IMR-90 (cell line): ENCODE results near the gene PPARGC1A. TPM values are rescaled to one million over a fixed set of nuclear protein-coding genes. Genes with fewer than 3 reads are reported as not detected.

ENCODE experiments used
- ATAC-seq: fragments of 200-7000 bp; cut with Tn5 transposase; 2 replicates; pipeline ENCODE4 v1.9.1; 2020; ENCODE audit warnings: low read depth, mild to moderate bottlenecking, moderate library complexity
- BruUV-seq: library from RNA; stranded (reverse); fragments of 400-500 nt; replicated peaks from 2 replicates; lab custom pipeline; 2021; lab: Mats Ljungman, UMichigan
- CTCF ChIA-PET: fragments of 300-600 bp; formaldehyde crosslinking; extraction: SDS; loops from one replicate; lab custom pipeline; 2021; ENCODE audit warnings: antibody characterized with exemption; lab: Yijun Ruan, JAX
- POLR2A ChIA-PET: fragments of 300-600 bp; sonication (Branson Sonifier 250); formaldehyde crosslinking; loops from one replicate; lab custom pipeline; 2022; ENCODE audit warnings: antibody characterized with exemption; ENCODE audit not compliant: unreplicated experiment; lab: Charles Lee
- DNase-seq: peaks from one replicate; pipeline ENCODE4 v3.0.0; 2013
- H2AFZ ChIP-seq: replicated peaks from 2 replicates; pipeline ENCODE3; 2013; ENCODE audit warnings: low read length, mild to moderate bottlenecking; ENCODE audit not compliant: poor library complexity
- H2AK5ac ChIP-seq: 2 replicates; pipeline ENCODE4 v1.6.1; 2013; ENCODE audit warnings: low read depth, low read length, inconsistent platforms
- H2AK9ac ChIP-seq: replicated peaks from 2 replicates; pipeline ENCODE3; 2013; ENCODE audit warnings: mild to moderate bottlenecking, low read depth, low read length, moderate library complexity; ENCODE audit not compliant: poor library complexity
- H2BK120ac ChIP-seq: 2 replicates; pipeline ENCODE4 v1.6.1; 2013; ENCODE audit warnings: low read depth, low read length, inconsistent platforms
- H2BK15ac ChIP-seq: 3 replicates; pipeline ENCODE4 v1.6.1; 2013; ENCODE audit warnings: low read depth, low read length, inconsistent platforms
- H2BK20ac ChIP-seq: 2 replicates; pipeline ENCODE4 v1.6.1; 2013; ENCODE audit warnings: low read depth, mild to moderate bottlenecking, inconsistent platforms, low read length, moderate library complexity
- H2BK5ac ChIP-seq: 2 replicates; pipeline ENCODE4 v1.6.1; 2013; ENCODE audit warnings: mild to moderate bottlenecking, low read depth, low read length, inconsistent platforms; ENCODE audit not compliant: poor library complexity, severe bottlenecking
- H3K14ac ChIP-seq: replicated peaks from 2 replicates; pipeline ENCODE4 v1.6.1; 2013; ENCODE audit warnings: low read depth, low read length, inconsistent platforms
- H3K18ac ChIP-seq: 2 replicates; pipeline ENCODE4 v1.6.1; 2013; ENCODE audit warnings: low read depth, low read length, control low read depth
- H3K23ac ChIP-seq: 2 replicates; pipeline ENCODE4 v1.6.1; 2013; ENCODE audit warnings: low read depth, low read length, inconsistent platforms
- H3K27ac ChIP-seq: 2 replicates; pipeline ENCODE4 v1.5.1; 2013; ENCODE audit warnings: mild to moderate bottlenecking, control low read depth, low read length; ENCODE audit not compliant: insufficient read depth
- H3K27me3 ChIP-seq: 2 replicates; pipeline ENCODE4 v1.6.1; 2013; ENCODE audit warnings: low read length; ENCODE audit not compliant: control insufficient read depth, insufficient read depth
- H3K36me3 ChIP-seq: 2 replicates; pipeline ENCODE4 v1.6.1; 2013; ENCODE audit warnings: low read length, mixed read lengths; ENCODE audit not compliant: control insufficient read depth, insufficient read depth
- H3K4ac ChIP-seq: 2 replicates; pipeline ENCODE4 v1.6.1; 2013; ENCODE audit warnings: low read depth, low read length, inconsistent platforms
- H3K4me1 ChIP-seq: 2 replicates; pipeline ENCODE4 v1.6.1; 2013; ENCODE audit warnings: low read length, mixed read lengths; ENCODE audit not compliant: control insufficient read depth, insufficient read depth
- H3K4me2 ChIP-seq: 2 replicates; pipeline ENCODE4 v1.6.1; 2013; ENCODE audit warnings: low read depth, mild to moderate bottlenecking, control low read depth, low read length, moderate library complexity
- H3K4me3 ChIP-seq: 2 replicates; pipeline ENCODE4 v1.5.1; 2013; ENCODE audit warnings: low read depth, mild to moderate bottlenecking, control low read depth, low read length, moderate library complexity; ENCODE audit not compliant: insufficient read depth
- H3K56ac ChIP-seq: 2 replicates; pipeline ENCODE4 v1.6.1; 2013; ENCODE audit warnings: low read length, inconsistent platforms; ENCODE audit not compliant: insufficient read depth; ENCODE audit errors: extremely low read depth
- H3K79me1 ChIP-seq, 2 experiments: 2 replicates each; pipeline ENCODE4 v1.6.1; 2013; ENCODE audit warnings: low read length in 2 of 2, inconsistent platforms in 1 of 2, low read depth in 1 of 2
- H3K9ac ChIP-seq: 2 replicates; pipeline ENCODE4 v1.6.1; 2013; ENCODE audit warnings: low read depth, low read length, control low read depth
- H3K9me1 ChIP-seq: 2 replicates; pipeline ENCODE4 v1.6.1; 2013; ENCODE audit warnings: low read length, inconsistent platforms; ENCODE audit not compliant: insufficient read depth
- H3K9me3 ChIP-seq: 2 replicates; pipeline ENCODE4 v1.6.1; 2013; ENCODE audit warnings: low read length; ENCODE audit not compliant: control insufficient read depth, insufficient read depth
- H4K20me1 ChIP-seq: 2 replicates; pipeline ENCODE4 v1.6.1; 2013; ENCODE audit warnings: low read length, inconsistent platforms; ENCODE audit not compliant: insufficient read depth
- H4K5ac ChIP-seq: 2 replicates; pipeline ENCODE4 v1.6.1; 2013; ENCODE audit warnings: mild to moderate bottlenecking, low read depth, low read length, control low read depth
- H4K8ac ChIP-seq, 2 experiments: 2 replicates each; pipeline ENCODE4 v1.6.1; 2013; ENCODE audit warnings: low read depth in 2 of 2, low read length in 2 of 2, control low read depth in 1 of 2, inconsistent platforms in 1 of 2
- H4K91ac ChIP-seq: 2 replicates; pipeline ENCODE4 v1.6.1; 2013; ENCODE audit warnings: low read depth, low read length, inconsistent platforms; ENCODE audit not compliant: insufficient read depth
- BHLHE40 ChIP-seq: fragments of 150-350 bp; IDR thresholded peaks from 2 replicates; pipeline ENCODE4 v1.6.1; 2016; ENCODE audit warnings: mild to moderate bottlenecking, low read depth, low read length
- CEBPB ChIP-seq: IDR thresholded peaks from 2 replicates; pipeline ENCODE4 v1.6.1; 2012; ENCODE audit warnings: low read depth, low read length, improper control_type of control experiment
- CHD1 ChIP-seq: IDR thresholded peaks from 2 replicates; pipeline ENCODE4 v1.6.1; 2012; ENCODE audit warnings: low read depth, low read length, improper control_type of control experiment
- ELK1 ChIP-seq: fragments of 150-350 bp; IDR thresholded peaks from 2 replicates; pipeline ENCODE4 v1.6.1; 2016; ENCODE audit warnings: low read depth, mild to moderate bottlenecking, low read length, moderate library complexity, borderline replicate concordance
- FOS ChIP-seq: fragments of 150-350 bp; IDR thresholded peaks from 2 replicates; pipeline ENCODE4 v1.6.1; 2016; ENCODE audit warnings: low read depth, low read length
- MAFK ChIP-seq: IDR thresholded peaks from 2 replicates; pipeline ENCODE4 v1.6.1; 2012; ENCODE audit warnings: low read depth, low read length, improper control_type of control experiment
- MAZ ChIP-seq: IDR thresholded peaks from 2 replicates; pipeline ENCODE4 v1.6.1; 2012; ENCODE audit warnings: low read depth, mild to moderate bottlenecking, low read length, improper control_type of control experiment, moderate library complexity, borderline replicate concordance
- MXI1 ChIP-seq: IDR thresholded peaks from 2 replicates; pipeline ENCODE4 v1.6.1; 2012; ENCODE audit warnings: low read depth, mild to moderate bottlenecking, low read length, moderate library complexity, borderline replicate concordance
- NFE2L2 ChIP-seq: fragments of 150-350 bp; IDR thresholded peaks from 2 replicates; pipeline ENCODE4 v1.6.1; 2016; ENCODE audit warnings: low read depth, mild to moderate bottlenecking, low read length
- POLR2A ChIP-seq: IDR thresholded peaks from 2 replicates; pipeline ENCODE4 v1.6.1; 2012; ENCODE audit warnings: mild to moderate bottlenecking, low read depth, low read length
- RAD21 ChIP-seq: IDR thresholded peaks from 2 replicates; pipeline ENCODE4 v1.6.1; 2012; ENCODE audit warnings: low read length, improper control_type of control experiment
- RCOR1 ChIP-seq: IDR thresholded peaks from 2 replicates; pipeline ENCODE4 v1.6.1; 2012; ENCODE audit warnings: mild to moderate bottlenecking, low read length, improper control_type of control experiment; ENCODE audit not compliant: insufficient replicate concordance
- RFX5 ChIP-seq: IDR thresholded peaks from 2 replicates; pipeline ENCODE4 v1.8.0; 2012; ENCODE audit warnings: low read depth, mild to moderate bottlenecking, low read length, moderate library complexity
- SMC3 ChIP-seq: fragments of 150-350 bp; IDR thresholded peaks from 2 replicates; pipeline ENCODE4 v1.6.1; 2016; ENCODE audit warnings: low read depth, mild to moderate bottlenecking, antibody characterized with exemption, low read length, moderate library complexity
- WGBS, 2 experiments: methylation state at CpG; one replicate each; pipeline versions ENCODE4 v1.1.5 to v1.1.7; 2013; ENCODE audit warnings: missing lambda C conversion rate in 2 of 2; ENCODE audit not compliant: insufficient read length in 1 of 2; ENCODE audit errors: extremely low coverage in 2 of 2; 5-methylcytosine and 5-hydroxymethylcytosine counted together
- dilution Hi-C: fragments of 300-500 bp; cut with HindIII; formaldehyde crosslinking; loops from one replicate; pipeline ENCODE4 v1.14.3; 2018; ENCODE audit warnings: low sequenced_read_pairs; ENCODE audit not compliant: unreplicated experiment
- in situ Hi-C: fragments of 300-500 bp; cut with MboI; formaldehyde crosslinking; loops from 3 replicates; pipeline ENCODE4 v1.14.3; 2019; ENCODE audit warnings: low sequenced_read_pairs, inconsistent platforms, mixed read lengths
- intact Hi-C: fragments of 100-400 bp; cut with micrococcal nuclease; formaldehyde crosslinking; loops from 2 replicates; pipeline ENCODE4 v1.10.0; 2022
- polyA plus RNA-seq, 3 experiments: library from polyadenylated mRNA; depleted of rRNA; stranded (reverse); fragments of >200 nt; gene quantifications; 2 replicates each; pipeline ENCODE4 v1.2.3, GENCODE V29; 2012; ENCODE audit warnings: low replicate concordance in 1 of 3
- total RNA-seq: library from RNA; depleted of rRNA; stranded (reverse); fragments of >200 nt; gene quantifications from 2 replicates; pipeline ENCODE4 v1.2.3, GENCODE V29; 2012

The PPARGC1A gene
- total and polyA plus RNA-seq, 2 of the 4 experiments (the other 2 are of a cell fraction), result under 0.01 to 0.03 TPM

DNA sequence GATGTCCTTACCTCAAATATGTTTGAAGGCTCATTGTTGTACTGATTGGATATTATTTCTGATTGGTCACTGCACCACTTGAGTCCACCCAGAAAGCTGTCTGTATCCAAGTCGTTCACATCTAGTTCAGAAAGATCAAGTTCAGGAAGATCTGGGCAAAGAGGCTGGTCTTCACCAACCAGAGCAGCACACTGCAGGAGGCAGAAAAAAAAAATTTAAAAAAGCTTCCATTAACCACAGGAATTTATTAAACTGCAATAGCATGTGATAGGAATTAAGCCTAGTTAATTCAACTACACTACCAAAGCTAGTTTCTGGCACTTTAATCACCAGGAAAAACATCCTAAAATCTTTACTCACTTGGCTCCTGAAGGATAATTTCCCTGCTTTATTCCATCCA is 5.1 kb downstream of the PPARGC1A start:
- H3K4me3 ChIP-seq, result no peak overlapping the region
- peaks cover 3% of the 10 kb centered on the region; the same call in 1 of the 2 replicates for H3K9me1 ChIP-seq
- no peak overlapping the region for H3K27ac ChIP-seq
- H3K23ac ChIP-seq, result no peak overlapping the region
- H3K56ac ChIP-seq, result no peak overlapping the region
- no peak overlapping the region for H3K18ac ChIP-seq
- ChIA-PET CTCF (no interaction called here), POLR2A (no interaction called here)
- WGBS, 2 experiments, result no CpG with 5 or more reads among the region's 1 CpG
- H4K91ac ChIP-seq, result no peak overlapping the region
- dilution Hi-C loops (no loop called here), intact Hi-C loops (loop anchor here (5.0 kb wide), 1 partner anchor 218 kb away; no protein-coding TSS in a partner anchor), in situ Hi-C loops (no loop called here)
- H3K9ac ChIP-seq, result no peak overlapping the region
- BruUV-seq, result no TSS peak
- no peak overlapping the region for H3K4ac ChIP-seq
- H4K20me1 ChIP-seq, result no peaks in the 10 kb centered on the region
- no peak overlapping the region for H2BK5ac ChIP-seq
- no peaks in the 10 kb centered on the region for H3K79me1 ChIP-seq
- DNase-seq (no peak), ATAC-seq (no peak)
- H3K36me3 ChIP-seq, result no peaks in the 10 kb centered on the region; the same call in 1 of the 2 replicates
- no peak overlapping the region for H2AK9ac ChIP-seq
- no peak overlapping the region for H2AK5ac ChIP-seq
- H2BK20ac ChIP-seq, result no peak overlapping the region
- H3K14ac ChIP-seq, result no peak overlapping the region
- no peak overlapping the region for H4K8ac ChIP-seq
- peaks cover 4% of the 10 kb centered on the region; the same call in 1 of the 2 replicates for H3K27me3 ChIP-seq
- peaks cover 1% of the 10 kb centered on the region for H3K4me1 ChIP-seq
- no peak overlapping the region for H3K4me2 ChIP-seq
- TF ChIP-seq RAD21 (no peak), SMC3 (no peak), ELK1 (no peak), CEBPB (no peak), MAZ (no peak), NFE2L2 (no peak), RFX5 (no peak), POLR2A (no peak), MXI1 (no peak), BHLHE40 (no peak), MAFK (no peak), RCOR1 (no peak), FOS (no peak), CHD1 (no peak)
- no peak overlapping the region for H4K5ac ChIP-seq
- no peak overlapping the region for H2BK120ac ChIP-seq
- no peak overlapping the region for H2BK15ac ChIP-seq
- no peaks in the 10 kb centered on the region for H3K9me3 ChIP-seq
- H2AFZ ChIP-seq, result no peak overlapping the region
